Neural crest cell (in vitro differentiated cells): ENCODE measurements around the gene OR6C65. TPM values are rescaled to one million over a fixed set of nuclear protein-coding genes. Genes with fewer than 3 reads are reported as not detected.
"Not testable (repeated sequence)": the region's sequence is repeated elsewhere in the genome, so short reads cannot be mapped to it uniquely, and the experiment has no call there.

ENCODE experiments used
- DNase-seq: peaks from one replicate; pipeline ENCODE4 v3.0.0; 2021; ENCODE audit warnings: low read depth, mixed read lengths, low spot score
- H3K27ac Mint-ChIP-seq: one replicate; pipeline ENCODE4 v1.8.0; 2021; ENCODE audit warnings: mild to moderate bottlenecking, mixed read lengths; ENCODE audit not compliant: unreplicated experiment
- H3K27me3 Mint-ChIP-seq: 2 replicates; pipeline ENCODE4 v1.8.0; 2021; ENCODE audit warnings: low read depth, mild to moderate bottlenecking, mixed read lengths
- H3K36me3 Mint-ChIP-seq: 2 replicates; pipeline ENCODE4 v1.8.0; 2021; ENCODE audit warnings: low read depth, mild to moderate bottlenecking, mixed read lengths
- H3K4me1 Mint-ChIP-seq: 2 replicates; pipeline ENCODE4 v1.8.0; 2021; ENCODE audit warnings: mixed read lengths
- H3K4me3 Mint-ChIP-seq: one replicate; pipeline ENCODE4 v1.8.0; 2021; ENCODE audit warnings: mild to moderate bottlenecking, mixed read lengths
- H3K9me3 Mint-ChIP-seq: 2 replicates; pipeline ENCODE4 v1.8.0; 2021; ENCODE audit warnings: mixed read lengths
- CTCF ChIP-seq: fragments of 200-600 bp; sonication (generic); conservative IDR thresholded peaks from 2 replicates; pipeline ENCODE4 v1.5.0; 2021; ENCODE audit warnings: antibody characterized with exemption, mild to moderate bottlenecking
- long read RNA-seq: library from polyadenylated mRNA; unstranded; transcript quantifications from one replicate; pipeline ENCODE4 v2.0.0, GENCODE V29; 2020
- total RNA-seq: library from RNA; stranded (reverse); gene quantifications from 2 replicates; pipeline ENCODE4 v1.2.1, GENCODE V29; 2021

The OR6C65 gene
- not detected in 2 replicates for total RNA-seq
- long read RNA-seq = 0 reads

GRCh38 chr12:55400229-55400628 is at the start of gene OR6C65:
OR6C65 (plus strand) TSS chr12:55400529; CDS start chr12:55400529, 0 bp downstream.
- TF ChIP-seq CTCF = no peak
- no peak for DNase-seq
- H3K27me3 Mint-ChIP-seq = no peaks in the 10 kb centered on the region
- no peaks in the 10 kb centered on the region for H3K9me3 Mint-ChIP-seq
- H3K36me3 Mint-ChIP-seq = peaks cover 3% of the 10 kb centered on the region
- no peak within 1 kb of the TSS for H3K27ac Mint-ChIP-seq
- H3K4me1 Mint-ChIP-seq = no peaks in the 10 kb centered on the region
- H3K4me3 Mint-ChIP-seq = no peak within 1 kb of the TSS

- not testable (repeated sequence) for H3K9me3 Mint-ChIP-seq, H3K27ac Mint-ChIP-seq, DNase-seq, H3K36me3 Mint-ChIP-seq, H3K27me3 Mint-ChIP-seq, H3K4me1 Mint-ChIP-seq, H3K4me3 Mint-ChIP-seq
These were observed 45.0 kb upstream of the OR6C65 start for GRCh38 chr12:55355338-55355737.

- Mint-ChIP-seq H3K4me1 (no peaks in the 10 kb centered on the region), H3K27ac (no peak within 1 kb of the TSS), H3K4me3 (no peak within 1 kb of the TSS), H3K9me3 (peaks cover 5% of the 10 kb centered on the region), H3K36me3 (no peaks in the 10 kb centered on the region), H3K27me3 (no peaks in the 10 kb centered on the region)
- DNase-seq = no peak
- no peak for TF ChIP-seq CTCF
These were observed 37.7 kb upstream of the OR6C65 start, which contains the start of gene OR6C75 for GRCh38 chr12:55362675-55363074. OR6C75 (plus strand) TSS chr12:55362975; CDS start chr12:55365111, 2,136 bp downstream.

- Mint-ChIP-seq H3K27ac (no peak overlapping the region), H3K36me3 (no peaks in the 10 kb centered on the region), H3K4me1 (no peaks in the 10 kb centered on the region), H3K27me3 (no peaks in the 10 kb centered on the region), H3K9me3 (peaks cover 5% of the 10 kb centered on the region), H3K4me3 (no peak overlapping the region)
- TF ChIP-seq CTCF = no peak
- DNase-seq = no peak
These were observed 35.2 kb upstream of the OR6C65 start for GRCh38 chr12:55365086-55365485.

- Mint-ChIP-seq H3K27me3 (no peaks in the 10 kb centered on the region), H3K9me3 (no peaks in the 10 kb centered on the region), H3K36me3 (no peaks in the 10 kb centered on the region), H3K4me1 (no peaks in the 10 kb centered on the region), H3K4me3 (no peak overlapping the region), H3K27ac (no peak overlapping the region)
- no peak for DNase-seq
- no peak for TF ChIP-seq CTCF
These were observed 27.8 kb upstream of the OR6C65 start for GRCh38 chr12:55372521-55372920.

- Mint-ChIP-seq H3K4me3 (no peak overlapping the region), H3K9me3 (peaks cover 2% of the 10 kb centered on the region), H3K4me1 (peaks cover 13% of the 10 kb centered on the region), H3K36me3 (no peaks in the 10 kb centered on the region), H3K27me3 (no peaks in the 10 kb centered on the region), H3K27ac (no peak overlapping the region)
- DNase-seq = no peak
- no peak for TF ChIP-seq CTCF
These were observed 14.4 kb upstream of the OR6C65 start for GRCh38 chr12:55385891-55386290.
